WTC11 (cell line): ENCODE measurements around the gene CACNA2D3. TPM values are rescaled to one million over a fixed set of nuclear protein-coding genes. Genes with fewer than 3 reads are reported as not detected.

ENCODE experiments used
- ATAC-seq: fragments of 200-7000 bp; cut with Tn5 transposase; 2 replicates; pipeline ENCODE4 v1.10.0; 2021; ENCODE audit warnings: mild to moderate bottlenecking, moderate library complexity
- CTCF ChIA-PET: fragments of 300-600 bp; sonication (Branson Sonifier 250); formaldehyde crosslinking; loops from one replicate; lab custom pipeline; 2021; ENCODE audit warnings: antibody characterized with exemption; lab: Charles Lee
- POLR2A ChIA-PET: fragments of 350-600 bp; sonication (Branson Sonifier 250); formaldehyde crosslinking; loops from one replicate; lab custom pipeline; 2021; ENCODE audit warnings: antibody characterized with exemption; lab: Charles Lee
- DNase-seq: peaks from one replicate; pipeline ENCODE4 v3.0.0; 2021; ENCODE audit warnings: low spot score
- H3K27ac Mint-ChIP-seq: 2 replicates; pipeline ENCODE4 v1.8.0; 2021; ENCODE audit warnings: mixed read lengths
- H3K27me3 Mint-ChIP-seq: 2 replicates; pipeline ENCODE4 v1.8.0; 2021; ENCODE audit warnings: low read depth, mild to moderate bottlenecking, moderate library complexity, mixed read lengths
- H3K36me3 Mint-ChIP-seq: 2 replicates; pipeline ENCODE4 v1.8.0; 2021; ENCODE audit warnings: mixed read lengths
- H3K4me1 Mint-ChIP-seq: 2 replicates; pipeline ENCODE4 v1.8.0; 2022; ENCODE audit warnings: mixed read lengths
- H3K4me3 Mint-ChIP-seq: 2 replicates; pipeline ENCODE4 v1.8.0; 2021; ENCODE audit warnings: mild to moderate bottlenecking, moderate library complexity, mixed read lengths
- H3K9me3 Mint-ChIP-seq: 2 replicates; pipeline ENCODE4 v1.8.0; 2021; ENCODE audit warnings: mixed read lengths
- ATF1 ChIP-seq: sonication (generic); formaldehyde crosslinking; IDR thresholded peaks from 2 replicates; pipeline ENCODE4 v1.8.1; 2023; ENCODE audit warnings: mild to moderate bottlenecking, moderate library complexity, missing genetic modification reagents
- EMX1 ChIP-seq: fragments of 250-450 bp; sonication (Bioruptor Pico); IDR thresholded peaks from 2 replicates; pipeline ENCODE4 v1.8.0; 2021; ENCODE audit warnings: mild to moderate bottlenecking
- ESRRA ChIP-seq: sonication (generic); formaldehyde crosslinking; IDR thresholded peaks from 2 replicates; pipeline ENCODE4 v1.8.1; 2022; ENCODE audit warnings: mild to moderate bottlenecking, missing genetic modification reagents, borderline replicate concordance
- GRHL2 ChIP-seq: fragments of 250-450 bp; sonication (Bioruptor Pico); IDR thresholded peaks from 2 replicates; pipeline ENCODE4 v1.8.0; 2022; ENCODE audit warnings: mild to moderate bottlenecking, moderate library complexity; ENCODE audit not compliant: insufficient replicate concordance, severe bottlenecking
- GTF2I ChIP-seq: fragments of 250-450 bp; sonication (Bioruptor Pico); conservative IDR thresholded peaks from 2 replicates; pipeline ENCODE4 v1.4.0; 2021; ENCODE audit warnings: mild to moderate bottlenecking
- HMGA2 ChIP-seq: fragments of 250-450 bp; sonication (Bioruptor Pico); IDR thresholded peaks from 2 replicates; pipeline ENCODE4 v1.4.0; 2021; ENCODE audit warnings: mild to moderate bottlenecking, moderate library complexity
- MLX ChIP-seq: sonication (generic); formaldehyde crosslinking; IDR thresholded peaks from 2 replicates; pipeline ENCODE4 v1.8.1; 2023; ENCODE audit warnings: mild to moderate bottlenecking, missing genetic modification reagents, moderate library complexity
- MYBL2 ChIP-seq: sonication (generic); formaldehyde crosslinking; IDR thresholded peaks from 2 replicates; pipeline ENCODE4 v1.8.1; 2023; ENCODE audit warnings: mild to moderate bottlenecking, moderate library complexity, missing genetic modification reagents
- NR1H2 ChIP-seq: sonication (generic); formaldehyde crosslinking; IDR thresholded peaks from 2 replicates; pipeline ENCODE4 v1.9.0; 2021; ENCODE audit warnings: mild to moderate bottlenecking, moderate library complexity, missing genetic modification reagents
- STAT6 ChIP-seq: sonication (generic); formaldehyde crosslinking; conservative IDR thresholded peaks from 2 replicates; pipeline ENCODE4 v1.8.1; 2023; ENCODE audit warnings: mild to moderate bottlenecking, low read depth, missing genetic modification reagents, moderate library complexity
- USF1 ChIP-seq: sonication (generic); formaldehyde crosslinking; IDR thresholded peaks from 2 replicates; pipeline ENCODE4 v1.8.0; 2022; ENCODE audit warnings: mild to moderate bottlenecking, missing genetic modification reagents
- ZNF317 ChIP-seq: sonication (generic); formaldehyde crosslinking; IDR thresholded peaks from 2 replicates; pipeline ENCODE4 v1.8.1; 2023; ENCODE audit warnings: low read depth, mild to moderate bottlenecking, moderate library complexity, missing genetic modification reagents, borderline replicate concordance
- total RNA-seq: library from RNA; stranded (reverse); gene quantifications from 3 replicates; pipeline ENCODE4 v1.2.3, GENCODE V29; 2021
- TF ChIP-seq, protein P1 (sequence below): sonication (generic); formaldehyde crosslinking; conservative IDR thresholded peaks from 2 replicates; pipeline ENCODE4 v1.8.1; 2022; ENCODE audit warnings: mild to moderate bottlenecking, missing genetic modification reagents

The CACNA2D3 gene
- total RNA-seq, 1 experiment from 2014 or later: 5.0 TPM

DNA sequence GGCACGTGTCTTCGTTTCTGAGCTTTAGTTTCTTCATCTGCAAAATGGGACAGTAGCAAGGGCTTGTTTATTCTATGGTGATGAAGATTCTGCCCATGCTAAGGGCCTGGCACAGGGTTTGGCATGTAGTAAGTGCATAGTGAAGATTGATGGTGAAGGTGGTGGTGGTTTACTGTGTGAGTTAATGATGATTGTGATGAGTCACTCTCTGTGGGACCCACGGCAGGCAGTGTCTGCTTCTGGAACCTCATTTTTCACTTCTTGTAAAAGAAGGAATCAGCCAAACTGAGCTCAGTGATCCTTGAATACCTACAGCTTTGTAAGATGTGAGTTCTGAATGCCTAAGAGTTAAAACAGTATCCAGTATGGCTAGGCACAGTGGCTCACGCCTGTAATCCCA, 891.7 kb downstream of the CACNA2D3 start:
- H3K4me1 Mint-ChIP-seq: peaks cover 15% of the 10 kb centered on the region
- H3K27me3 Mint-ChIP-seq: no peaks in the 10 kb centered on the region
- H3K27ac Mint-ChIP-seq: no peak overlapping the region
- ATAC-seq: no peak
- no peaks in the 10 kb centered on the region for H3K9me3 Mint-ChIP-seq
- CTCF ChIA-PET: no interaction called here
- no peak for TF ChIP-seq NR1H2
- TF ChIP-seq, all 79 proteins: peak for 0
- DNase-seq: no peak
- H3K4me3 Mint-ChIP-seq: no peak overlapping the region
- no peaks in the 10 kb centered on the region for H3K36me3 Mint-ChIP-seq
- POLR2A ChIA-PET: no interaction called here

DNA sequence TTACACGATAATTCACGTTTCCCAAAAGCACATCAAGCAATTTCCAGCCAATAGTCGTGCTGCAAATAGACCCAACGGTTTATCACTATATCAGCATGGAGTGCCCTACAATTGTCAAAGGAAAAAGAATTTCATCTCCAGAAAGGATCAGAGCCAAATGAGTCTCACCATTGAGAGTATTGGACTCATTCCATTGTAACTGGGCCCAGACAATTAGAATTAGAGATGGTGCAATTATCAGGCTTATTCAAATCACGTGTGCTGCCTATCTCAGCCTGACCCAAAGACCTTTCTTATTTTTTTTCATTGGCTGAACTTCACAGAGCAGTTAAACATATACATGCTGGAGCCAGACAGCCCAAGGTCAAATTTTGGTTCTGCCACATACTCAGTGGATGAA, 892.6 kb downstream of the CACNA2D3 start:
- CTCF ChIA-PET: interaction anchor here (1.2 to 1.8 kb wide), 2 partner anchors 14 to 391 kb away, joined by 3 to 4 read pairs; no protein-coding TSS in a partner anchor
- H3K4me3 Mint-ChIP-seq: no peak overlapping the region
- no peak for ATAC-seq
- DNase-seq: no peak
- H3K4me1 Mint-ChIP-seq: peaks cover 15% of the 10 kb centered on the region
- POLR2A ChIA-PET: no interaction called here
- H3K27me3 Mint-ChIP-seq: no peaks in the 10 kb centered on the region
- no peaks in the 10 kb centered on the region for H3K36me3 Mint-ChIP-seq
- H3K9me3 Mint-ChIP-seq: no peaks in the 10 kb centered on the region
- TF ChIP-seq EMX1 (no peak), STAT6 (CRISPR knock-in tag) (no peak), GTF2I (CRISPR knock-in tag) (no peak), ESRRA (CRISPR knock-in tag) (no peak), ZNF317 (CRISPR knock-in tag) (no peak), HMGA2 (CRISPR knock-in tag) (no peak)
- TF ChIP-seq, protein P1, sequence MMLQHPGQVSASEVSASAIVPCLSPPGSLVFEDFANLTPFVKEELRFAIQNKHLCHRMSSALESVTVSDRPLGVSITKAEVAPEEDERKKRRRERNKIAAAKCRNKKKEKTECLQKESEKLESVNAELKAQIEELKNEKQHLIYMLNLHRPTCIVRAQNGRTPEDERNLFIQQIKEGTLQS (CRISPR knock-in tag): no peak
- H3K27ac Mint-ChIP-seq: no peak overlapping the region

DNA sequence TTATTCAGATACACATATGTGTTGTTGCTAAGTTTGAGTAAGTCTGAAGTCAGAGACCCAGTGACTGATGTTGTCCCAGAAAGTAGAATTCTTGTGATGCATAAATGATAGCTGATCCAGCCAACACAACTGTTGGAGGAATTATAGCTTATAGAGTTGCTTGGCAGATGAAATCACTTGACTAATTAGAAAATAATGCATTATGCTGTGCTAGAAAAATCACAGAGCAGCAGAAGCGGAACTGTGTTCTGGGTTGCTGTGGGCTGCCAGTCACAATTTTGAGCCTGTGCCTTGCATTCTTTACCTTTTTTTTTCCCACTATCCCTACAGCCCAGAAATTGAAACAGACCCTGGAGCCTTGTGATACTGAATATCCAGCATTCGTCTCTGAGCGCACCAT, 895.5 kb downstream of the CACNA2D3 start:
- TF ChIP-seq ATF1 (CRISPR knock-in tag): no peak
- no peak for TF ChIP-seq STAT6 (CRISPR knock-in tag)
- no peak for TF ChIP-seq GRHL2 (CRISPR knock-in tag)
- TF ChIP-seq GTF2I (CRISPR knock-in tag): no peak
- TF ChIP-seq USF1 (CRISPR knock-in tag): no peak
- no peak for TF ChIP-seq MLX (CRISPR knock-in tag)
- no peak for TF ChIP-seq MYBL2 (CRISPR knock-in tag)
- H3K4me1 Mint-ChIP-seq: peaks cover 15% of the 10 kb centered on the region
- H3K27me3 Mint-ChIP-seq: no peaks in the 10 kb centered on the region
- ChIA-PET CTCF (no interaction called here), POLR2A (no interaction called here)
- no peaks in the 10 kb centered on the region for H3K36me3 Mint-ChIP-seq
- no peak overlapping the region for H3K4me3 Mint-ChIP-seq
- H3K9me3 Mint-ChIP-seq: no peaks in the 10 kb centered on the region
- H3K27ac Mint-ChIP-seq: no peak overlapping the region
- DNase-seq: no peak
- no peak for ATAC-seq
